Transverse colon (tissue), 4 donors: ENCODE measurements around the gene KCNJ2.

Experiments
- EP300 ChIP-seq: sonication (generic); formaldehyde crosslinking; IDR thresholded peaks from one replicate; pipeline ENCODE4 v1.6.1; 2017; ENCODE audit warnings: antibody characterized with exemption, low read depth
- POLR2A ChIP-seq: fragments of 450-650 bp; IDR thresholded peaks from one replicate; pipeline ENCODE4 v1.6.1; 2016; ENCODE audit warnings: antibody characterized with exemption, mild to moderate bottlenecking, moderate library complexity
- POLR2AphosphoS5 ChIP-seq, 3 donors: sonication (generic); formaldehyde crosslinking; IDR thresholded peaks; one replicate each; pipeline ENCODE4 v1.6.1; 2016; ENCODE audit warnings: antibody characterized with exemption in 3 of 3
- TF ChIP-seq, protein P1 (sequence below), 5 experiments: fragments of 200-600 bp in 3 of 5; fragments of 450-650 bp in 2 of 5; sonication (generic) in 3 of 5; IDR thresholded peaks; 1 replicate in 2 of 5; 2 replicates in 3 of 5; pipeline ENCODE4 v1.5.1; 2016 to 2017; ENCODE audit warnings: antibody characterized with exemption in 5 of 5, inconsistent platforms in 3 of 5, mild to moderate bottlenecking in 2 of 5, moderate library complexity in 1 of 5

DNA sequence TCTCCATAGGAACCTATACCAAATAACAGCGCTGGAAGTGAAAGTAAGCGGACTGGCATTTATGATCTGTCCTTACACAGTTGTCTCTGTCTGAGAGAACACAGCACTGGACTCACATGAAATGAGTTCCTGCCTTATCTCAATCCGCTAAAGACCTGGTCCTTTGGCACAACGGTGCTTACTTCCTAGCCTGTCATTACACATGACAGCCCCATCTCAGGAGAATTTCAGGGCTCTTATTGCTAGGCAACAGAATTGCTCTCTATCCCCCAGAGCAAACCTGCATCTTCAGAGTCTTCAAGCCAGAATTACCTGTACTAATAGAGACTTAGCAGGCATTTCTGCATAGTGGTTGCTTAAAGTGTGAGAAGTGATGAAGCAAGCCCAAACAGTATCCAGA lies 4.3 kb downstream of the KCNJ2 start:
- TF ChIP-seq, protein P1, sequence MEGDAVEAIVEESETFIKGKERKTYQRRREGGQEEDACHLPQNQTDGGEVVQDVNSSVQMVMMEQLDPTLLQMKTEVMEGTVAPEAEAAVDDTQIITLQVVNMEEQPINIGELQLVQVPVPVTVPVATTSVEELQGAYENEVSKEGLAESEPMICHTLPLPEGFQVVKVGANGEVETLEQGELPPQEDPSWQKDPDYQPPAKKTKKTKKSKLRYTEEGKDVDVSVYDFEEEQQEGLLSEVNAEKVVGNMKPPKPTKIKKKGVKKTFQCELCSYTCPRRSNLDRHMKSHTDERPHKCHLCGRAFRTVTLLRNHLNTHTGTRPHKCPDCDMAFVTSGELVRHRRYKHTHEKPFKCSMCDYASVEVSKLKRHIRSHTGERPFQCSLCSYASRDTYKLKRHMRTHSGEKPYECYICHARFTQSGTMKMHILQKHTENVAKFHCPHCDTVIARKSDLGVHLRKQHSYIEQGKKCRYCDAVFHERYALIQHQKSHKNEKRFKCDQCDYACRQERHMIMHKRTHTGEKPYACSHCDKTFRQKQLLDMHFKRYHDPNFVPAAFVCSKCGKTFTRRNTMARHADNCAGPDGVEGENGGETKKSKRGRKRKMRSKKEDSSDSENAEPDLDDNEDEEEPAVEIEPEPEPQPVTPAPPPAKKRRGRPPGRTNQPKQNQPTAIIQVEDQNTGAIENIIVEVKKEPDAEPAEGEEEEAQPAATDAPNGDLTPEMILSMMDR (IDR thresholded peaks at IDR 0.05): no peak
- TF ChIP-seq EP300 (no peak), POLR2A (no peak), POLR2AphosphoS5 (IDR thresholded peaks at IDR 0.05) (no peak)
